LNCAP (cell line): ENCODE results near the gene ASCC3.

Experiments used
- TF ChIP-seq, protein P1 (sequence below): fragments of 450-650 bp; IDR thresholded peaks from 2 replicates; pipeline ENCODE4 v1.5.1; 2017; ENCODE audit warnings: mild to moderate bottlenecking

ASCC3 gene

GRCh38 chr6:100664274-100665040 lies 216.7 kb downstream of the ASCC3 start:
- TF ChIP-seq, protein P1, sequence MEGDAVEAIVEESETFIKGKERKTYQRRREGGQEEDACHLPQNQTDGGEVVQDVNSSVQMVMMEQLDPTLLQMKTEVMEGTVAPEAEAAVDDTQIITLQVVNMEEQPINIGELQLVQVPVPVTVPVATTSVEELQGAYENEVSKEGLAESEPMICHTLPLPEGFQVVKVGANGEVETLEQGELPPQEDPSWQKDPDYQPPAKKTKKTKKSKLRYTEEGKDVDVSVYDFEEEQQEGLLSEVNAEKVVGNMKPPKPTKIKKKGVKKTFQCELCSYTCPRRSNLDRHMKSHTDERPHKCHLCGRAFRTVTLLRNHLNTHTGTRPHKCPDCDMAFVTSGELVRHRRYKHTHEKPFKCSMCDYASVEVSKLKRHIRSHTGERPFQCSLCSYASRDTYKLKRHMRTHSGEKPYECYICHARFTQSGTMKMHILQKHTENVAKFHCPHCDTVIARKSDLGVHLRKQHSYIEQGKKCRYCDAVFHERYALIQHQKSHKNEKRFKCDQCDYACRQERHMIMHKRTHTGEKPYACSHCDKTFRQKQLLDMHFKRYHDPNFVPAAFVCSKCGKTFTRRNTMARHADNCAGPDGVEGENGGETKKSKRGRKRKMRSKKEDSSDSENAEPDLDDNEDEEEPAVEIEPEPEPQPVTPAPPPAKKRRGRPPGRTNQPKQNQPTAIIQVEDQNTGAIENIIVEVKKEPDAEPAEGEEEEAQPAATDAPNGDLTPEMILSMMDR: peak; percentile 64

- TF ChIP-seq, protein P1: no peak
Measured at GRCh38 chr6:100663219-100663863, 217.8 kb downstream of the ASCC3 start.

DNA sequence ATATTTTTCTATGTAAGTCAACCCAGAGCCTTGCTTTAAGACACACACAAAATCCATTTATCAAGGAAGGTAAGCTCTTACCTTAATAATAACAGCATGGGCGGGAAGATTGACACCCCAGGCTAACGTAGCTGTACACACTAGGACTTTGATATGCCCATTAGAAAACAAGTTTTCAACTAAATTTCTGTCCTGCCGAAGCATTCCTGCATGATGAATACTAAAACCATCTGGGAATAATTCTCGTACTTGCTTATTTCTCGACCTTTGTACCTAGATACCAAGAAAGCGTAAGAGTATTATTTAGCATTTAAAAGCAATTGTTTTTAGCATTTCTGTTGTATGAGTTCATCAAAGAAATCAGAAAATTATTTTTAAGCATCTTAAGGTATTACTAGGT lies 218.9 kb downstream of the ASCC3 start:
- TF ChIP-seq, protein P1: no peak

GRCh38 chr6:100658486-100658885 lies 222.6 kb downstream of the ASCC3 start:
- TF ChIP-seq, protein P1: no peak

- TF ChIP-seq, protein P1: peak; percentile 87
Measured at GRCh38 chr6:100657678-100658330, 223.3 kb downstream of the ASCC3 start.

DNA sequence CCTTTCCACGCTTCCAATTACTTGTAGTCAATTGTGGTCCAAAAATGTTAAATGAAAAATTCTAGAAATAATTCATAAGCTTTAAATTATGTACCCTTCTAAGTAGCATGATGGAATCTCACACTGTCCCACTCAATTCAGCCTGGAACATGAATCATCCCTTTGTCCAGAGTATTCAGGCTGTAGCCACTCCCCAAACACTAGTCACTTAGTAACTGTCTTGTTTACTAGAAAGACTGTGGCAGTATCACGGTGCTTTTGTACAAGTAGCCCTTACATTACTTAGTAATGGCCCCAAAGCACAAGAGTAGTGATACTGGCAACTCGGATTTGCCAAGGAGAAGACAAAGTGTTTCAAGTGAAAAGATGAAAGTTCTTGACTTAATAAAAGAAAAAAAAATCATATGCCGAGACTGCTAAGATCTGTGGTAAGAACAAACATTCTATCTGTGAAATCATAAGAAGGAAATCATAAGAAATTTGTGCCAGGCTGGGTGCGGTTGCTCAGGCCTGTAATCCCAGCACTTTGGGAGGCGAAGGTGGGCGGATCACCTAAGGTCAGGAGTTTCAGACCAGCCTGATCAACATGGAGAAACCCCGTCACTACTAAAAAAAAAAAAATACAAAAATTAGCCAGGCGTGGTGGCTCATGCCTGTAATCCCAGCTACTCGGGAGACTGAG lies 247.9 kb downstream of the ASCC3 start:
- TF ChIP-seq, protein P1: no peak

GRCh38 chr6:100630536-100630935 lies 250.6 kb downstream of the ASCC3 start:
- TF ChIP-seq, protein P1: no peak
